NCI-H1694 treated with DMSO at 0.1 percent for 48 hours (cell line): ENCODE measurements around the gene SRRM2.
A peak's percentile ranks its signal among the peaks of the same experiment; 100 is the strongest.
"Not testable (repeated sequence)": the region's sequence is repeated elsewhere in the genome, so short reads cannot be mapped to it uniquely, and the experiment has no call there.

Source experiments
- DNase-seq: peaks from one replicate; lab custom pipeline; 2025; lab: John Stamatoyannopoulos, UW

SRRM2 gene

GRCh38 chr16:2715064-2715463 is 37.4 kb upstream of the SRRM2 start:
- DNase-seq: no peak

- no peak for DNase-seq
These were observed 36.9 kb upstream of the SRRM2 start for GRCh38 chr16:2715519-2715918.

DNA sequence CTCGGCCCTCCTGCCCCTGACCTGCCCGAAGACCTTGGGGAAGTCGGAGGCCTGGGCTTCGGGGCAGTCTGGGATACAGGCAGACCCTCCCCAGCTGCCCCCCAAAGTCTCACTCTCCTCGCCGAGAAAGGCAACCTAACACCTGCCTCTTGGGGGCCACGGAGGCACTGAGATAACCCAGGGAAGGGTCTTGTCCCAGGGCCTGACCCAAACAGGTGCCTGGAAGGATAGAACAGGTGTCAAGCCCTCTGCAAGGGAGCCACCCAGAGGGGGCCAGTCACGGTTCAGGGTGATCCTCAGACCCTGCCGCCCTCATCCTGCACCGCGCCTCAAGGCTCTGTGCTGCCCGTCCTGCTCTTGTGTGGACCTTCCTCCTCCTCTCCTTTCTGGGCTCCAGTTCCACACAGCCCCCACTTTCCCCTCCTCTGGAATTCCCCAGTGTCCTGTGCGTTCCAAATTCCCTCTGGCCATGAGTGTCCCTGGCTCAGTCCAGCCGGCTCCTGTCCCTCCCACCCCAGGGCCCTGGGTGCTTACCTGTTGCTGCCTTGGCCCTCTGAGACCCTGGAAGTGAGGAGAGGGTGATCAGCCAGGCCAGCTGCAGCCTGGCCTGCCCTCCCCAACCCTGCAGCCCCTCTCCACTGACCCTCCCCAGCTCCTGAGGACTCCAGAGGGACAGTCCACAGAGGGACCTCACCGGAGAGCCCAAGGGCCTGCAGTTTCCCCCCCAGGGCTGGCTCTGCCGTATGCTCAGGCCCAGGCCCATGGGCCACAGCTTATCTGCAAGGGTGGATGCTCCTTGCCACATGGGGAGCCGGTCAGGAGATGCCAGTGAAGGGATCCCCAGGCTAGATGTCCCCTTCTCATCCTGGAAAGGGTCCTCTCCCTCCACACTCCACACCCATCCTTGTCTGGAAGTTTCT is 36.2 kb upstream of the SRRM2 start:
- DNase-seq: no peak

GRCh38 chr16:2716948-2717347 is 35.5 kb upstream of the SRRM2 start:
- no peak for DNase-seq

DNA sequence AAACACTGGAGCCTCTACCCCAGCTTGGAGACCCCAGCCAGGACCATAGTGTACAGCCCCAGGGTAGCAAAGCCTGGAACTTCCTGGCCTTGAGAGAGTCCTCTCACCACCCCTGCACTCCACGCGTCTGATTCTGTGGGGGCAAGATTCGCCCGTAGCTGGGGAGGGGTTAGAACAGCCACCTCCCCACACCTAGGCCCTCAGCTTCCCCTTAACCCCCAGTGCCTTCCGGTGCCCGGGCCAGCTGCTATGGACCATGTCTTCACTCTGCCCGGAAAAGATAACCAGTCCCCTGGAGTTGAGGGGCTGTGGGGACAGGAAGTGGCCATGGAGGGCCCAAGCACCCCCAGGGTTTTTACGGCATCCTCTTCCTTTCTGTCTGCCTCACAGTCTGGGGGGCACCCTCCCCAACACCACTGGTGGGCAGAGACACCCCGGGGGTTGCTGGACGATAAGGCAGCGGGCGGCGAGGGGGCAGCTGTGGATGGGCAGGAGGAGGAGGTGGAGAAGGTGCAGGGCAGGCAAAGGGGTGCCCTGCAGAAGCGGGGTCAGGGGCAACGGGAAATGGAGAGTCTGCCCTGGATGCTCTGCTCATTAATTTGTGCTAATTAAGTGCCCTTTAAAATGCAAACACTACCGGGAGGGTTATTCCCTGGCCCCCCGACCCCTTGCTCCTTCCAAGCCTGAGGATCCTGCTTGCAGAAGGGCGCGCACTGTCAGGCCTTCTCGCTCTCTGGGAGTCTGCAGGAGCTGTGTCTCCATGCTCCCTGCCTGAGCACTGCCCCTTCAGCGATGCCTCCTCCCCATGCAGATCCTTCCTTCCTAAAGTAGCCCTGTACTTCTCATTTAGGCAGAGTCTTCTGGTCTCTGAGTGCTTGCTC is 34.8 kb upstream of the SRRM2 start:
- no peak for DNase-seq

GRCh38 chr16:2719328-2720063 is 32.9 kb upstream of the SRRM2 start:
- DNase-seq: no peak

DNA sequence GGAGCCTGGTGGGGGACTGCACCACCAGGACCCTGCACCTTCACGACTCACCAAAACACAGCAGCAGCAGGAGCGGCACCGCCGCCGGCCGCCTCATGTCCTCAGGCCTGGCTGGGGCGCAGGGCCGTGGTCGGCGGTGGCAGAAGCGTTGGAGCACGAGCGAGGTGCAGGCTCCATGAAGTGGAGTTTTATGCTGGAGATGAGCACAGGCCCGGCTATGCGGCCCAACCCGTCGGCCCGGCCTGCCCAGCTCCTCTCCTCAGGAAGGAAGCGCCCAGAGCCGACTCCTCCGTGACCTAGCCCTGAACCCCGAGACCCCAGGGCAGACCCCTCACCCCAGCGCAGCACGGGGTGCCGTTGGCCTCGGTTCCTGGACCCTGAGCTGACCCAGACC is 32.4 kb upstream of the SRRM2 start, which contains the start of gene PRSS27:
Gene PRSS27, minus strand, starts transcription at position 161 of the 394 bp plus-strand sequence. Its CDS starts 64 bp downstream, at position 97.
- DNase-seq: no peak

DNA sequence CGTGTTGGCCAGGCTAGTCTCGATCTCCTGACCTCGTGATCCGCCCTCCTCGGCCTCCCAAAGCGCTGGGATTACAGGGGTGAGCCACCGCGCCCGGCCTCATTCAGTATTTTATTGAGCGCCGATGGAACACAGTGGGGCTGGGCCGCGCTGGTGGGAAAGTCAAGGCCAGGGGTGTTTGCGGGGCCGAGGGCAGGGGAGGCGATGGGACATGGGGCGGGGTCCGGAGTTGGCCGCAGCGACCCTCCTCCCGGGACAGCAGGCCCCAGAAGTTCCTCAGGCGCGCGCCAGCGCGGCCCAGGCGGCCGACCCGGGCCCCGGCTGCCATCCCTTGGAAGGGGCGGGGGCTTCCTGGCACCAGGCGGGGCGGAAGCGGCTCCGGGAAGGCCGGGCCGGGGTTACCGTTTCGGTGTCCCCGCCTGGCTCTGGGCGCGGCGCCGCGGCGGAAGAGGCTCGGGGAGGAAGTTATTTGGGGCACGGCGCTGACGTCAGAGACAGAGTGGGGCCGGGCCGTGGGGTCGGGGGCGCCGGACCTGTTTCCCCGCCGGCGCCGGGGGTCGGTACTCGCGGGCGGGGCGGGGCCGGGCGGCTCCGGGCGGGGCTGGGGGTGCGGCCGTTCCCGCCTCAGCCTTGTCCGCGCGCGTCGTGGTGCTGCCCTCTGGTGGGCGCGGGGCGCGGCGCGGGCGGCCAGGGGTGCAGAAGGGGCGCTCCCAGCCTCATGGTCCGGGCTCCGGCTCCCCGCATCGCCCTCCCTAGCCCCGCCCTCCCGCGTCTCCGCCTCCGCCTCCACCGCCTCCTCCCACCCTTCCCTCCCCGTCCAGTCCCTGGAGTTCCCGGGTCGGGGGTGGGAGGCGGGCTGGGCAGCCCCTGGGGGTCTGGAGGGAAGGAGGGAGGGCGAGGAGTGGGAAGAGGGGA is 31.5 kb upstream of the SRRM2 start:
- peak; percentile 64 for DNase-seq

GRCh38 chr16:2721634-2722173 is 30.7 kb upstream of the SRRM2 start:
- not testable (repeated sequence) for DNase-seq

DNA sequence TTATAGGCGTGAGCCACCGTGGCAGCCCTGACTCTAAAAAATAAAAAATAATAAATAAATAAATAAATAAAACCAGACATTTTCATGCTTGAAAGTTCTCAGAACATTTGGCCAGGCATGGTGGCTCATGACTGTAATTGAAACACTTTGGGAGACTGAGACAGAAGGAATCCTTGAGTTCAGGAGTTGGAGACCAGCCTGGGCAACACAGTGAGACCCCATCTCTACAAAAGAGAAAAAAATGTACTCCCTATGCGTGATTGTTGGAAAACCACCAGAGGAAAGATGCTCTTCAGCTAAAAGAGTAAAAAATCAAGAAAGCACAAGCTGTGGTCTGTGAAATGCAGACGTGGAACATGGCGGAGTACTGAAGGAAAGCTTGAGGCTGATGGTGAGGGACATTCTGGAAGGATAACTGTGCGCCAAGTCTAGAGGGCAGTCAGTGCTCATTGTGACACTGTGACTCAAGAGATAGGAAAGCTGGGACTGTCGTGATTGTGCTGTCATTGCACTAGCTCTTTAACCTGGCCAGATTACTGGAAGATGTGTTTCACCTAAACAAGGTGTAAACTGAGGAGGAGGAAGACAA is 28.3 kb upstream of the SRRM2 start:
- DNase-seq: no peak

GRCh38 chr16:2724816-2725348 is 27.6 kb upstream of the SRRM2 start:
- no peak for DNase-seq

DNA sequence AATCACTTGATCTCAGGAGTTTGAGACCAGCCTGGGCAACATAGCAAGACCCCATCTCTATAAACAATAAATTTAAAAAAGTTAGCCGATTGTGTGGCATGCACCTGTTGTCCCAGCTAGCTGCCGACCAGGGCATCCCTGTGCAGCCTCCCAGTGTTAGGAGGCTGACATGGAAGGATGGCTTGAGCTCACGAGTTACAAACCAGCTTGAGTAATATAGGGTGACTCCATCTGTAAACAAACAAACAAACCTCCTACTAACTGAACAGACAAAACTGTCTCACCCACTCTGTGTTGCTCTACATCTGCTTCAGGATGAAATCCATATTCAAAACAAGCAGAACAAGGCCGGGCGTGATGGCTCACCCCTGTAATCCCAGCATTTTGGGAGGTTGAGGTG is 25.5 kb upstream of the SRRM2 start:
- no peak for DNase-seq

- DNase-seq: no peak
These were observed 24.4 kb upstream of the SRRM2 start for GRCh38 chr16:2728034-2728433.

GRCh38 chr16:2734844-2735515 is 17.5 kb upstream of the SRRM2 start:
- DNase-seq: no peak

DNA sequence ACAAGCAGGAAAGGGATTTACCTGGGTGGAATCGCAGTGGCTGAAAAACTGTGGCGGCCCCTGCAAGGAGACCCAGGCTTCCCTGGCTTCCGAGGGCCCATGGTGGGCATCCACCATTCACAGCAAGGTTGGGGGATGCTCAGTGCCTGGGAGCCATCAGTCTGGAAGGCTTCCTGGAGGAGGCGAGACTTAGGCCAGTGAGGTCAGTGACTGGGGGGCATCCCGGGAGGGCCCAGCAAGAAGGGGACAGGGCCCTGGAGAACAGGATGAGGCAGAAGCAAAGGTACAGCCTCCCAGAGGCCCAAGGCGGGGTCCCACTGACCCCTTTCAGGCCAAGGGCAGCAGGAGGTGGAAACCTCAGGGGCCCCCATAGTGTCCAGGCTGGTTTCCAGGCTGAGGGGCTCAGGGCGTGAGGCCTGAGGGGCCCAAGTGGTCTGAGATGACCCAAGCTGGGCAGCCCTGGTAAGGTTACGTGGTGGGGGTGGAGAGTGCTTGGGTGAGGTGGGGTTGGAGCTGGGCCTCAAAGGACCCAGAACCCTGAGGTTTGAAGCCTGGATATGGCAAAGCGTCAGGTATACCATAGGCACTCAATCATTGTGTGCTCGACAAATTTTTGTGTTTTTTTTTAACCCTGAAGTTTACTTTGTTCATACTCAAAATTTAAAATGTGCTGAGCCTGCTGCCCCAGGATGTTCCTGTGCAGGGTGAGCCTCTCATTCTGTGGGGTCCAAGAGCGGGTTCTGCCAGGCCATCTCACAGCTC is 15.8 kb upstream of the SRRM2 start:
- no peak for DNase-seq

GRCh38 chr16:2737238-2737605 is 15.2 kb upstream of the SRRM2 start:
- DNase-seq: no peak

DNA sequence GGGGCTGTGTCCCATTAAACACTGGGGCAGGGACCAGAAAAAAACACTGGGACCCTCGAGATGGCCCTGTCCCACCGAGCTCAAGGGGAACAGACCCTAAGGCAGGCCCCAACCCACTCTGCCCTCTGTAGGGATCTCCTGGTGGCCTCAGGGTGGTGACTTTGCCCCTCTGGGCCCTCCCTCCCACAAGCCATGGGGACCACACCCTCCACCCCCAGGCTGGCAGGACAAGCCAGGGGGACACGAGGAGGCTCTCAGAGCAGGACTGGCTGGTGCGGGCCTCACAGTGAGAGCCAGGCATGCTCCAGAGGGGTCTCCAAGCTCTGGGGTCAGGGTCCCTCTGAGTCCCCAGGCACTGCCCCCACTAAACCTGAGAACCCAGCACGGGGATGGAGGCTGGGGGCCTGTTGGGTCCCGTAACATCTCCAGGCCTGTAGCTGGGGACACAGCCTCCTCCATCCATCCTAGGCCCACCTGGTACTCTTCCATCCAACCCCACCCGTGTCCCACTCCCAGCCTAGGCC is 14.5 kb upstream of the SRRM2 start:
- DNase-seq: no peak

GRCh38 chr16:2738615-2739014 is 13.8 kb upstream of the SRRM2 start:
- no peak for DNase-seq
